HepG2 (cell line): Measurements from ENCODE around the gene GSX1. TPM values are rescaled to one million over a fixed set of nuclear protein-coding genes. Genes with fewer than 3 reads are reported as not detected.

Experiments used
- CBX5 ChIP-seq: sonication (generic); formaldehyde crosslinking; IDR thresholded peaks from 2 replicates; pipeline ENCODE4 v1.4.0; 2020; ENCODE audit warnings: missing genetic modification reagents, borderline replicate concordance
- ETV5 ChIP-seq: IDR thresholded peaks from 2 replicates; pipeline ENCODE4 v1.6.1; 2018; ENCODE audit warnings: missing biosample characterization, missing genetic modification reagents, inconsistent platforms, borderline replicate concordance
- FOSL2 ChIP-seq: sonication (generic); formaldehyde crosslinking; IDR thresholded peaks from 2 replicates; pipeline ENCODE4 v1.4.0; 2020; ENCODE audit warnings: missing genetic modification reagents
- FOXP1 ChIP-seq, 2 experiments: fragments of 450-650 bp in 1 of 2; IDR thresholded peaks; 2 replicates each; pipeline ENCODE4 v1.6.1; 2017 to 2018; ENCODE audit warnings: antibody characterized with exemption in 1 of 2
- HCFC1 ChIP-seq: fragments of 150-350 bp; IDR thresholded peaks from 2 replicates; pipeline ENCODE4 v1.6.1; 2014; ENCODE audit warnings: low read depth, low read length
- MBNL3 ChIP-seq: fragments of 250-450 bp; sonication (Bioruptor Pico); conservative IDR thresholded peaks from 2 replicates; pipeline ENCODE4 v1.8.0; 2022; ENCODE audit warnings: mild to moderate bottlenecking, inconsistent platforms
- POGZ ChIP-seq: sonication (generic); formaldehyde crosslinking; IDR thresholded peaks from 2 replicates; pipeline ENCODE4 v1.4.0; 2020; ENCODE audit warnings: mild to moderate bottlenecking, missing genetic modification reagents
- RAD21 ChIP-seq: fragments of 450-650 bp; formaldehyde crosslinking; IDR thresholded peaks from 2 replicates; pipeline ENCODE4 v1.5.0; 2020; ENCODE audit warnings: mild to moderate bottlenecking
- REST ChIP-seq, 2 experiments: IDR thresholded peaks; 2 replicates each; pipeline ENCODE4 v1.6.1; 2011 to 2012; ENCODE audit warnings: low read length in 2 of 2, borderline replicate concordance in 1 of 2, low read depth in 1 of 2, mild to moderate bottlenecking in 1 of 2, moderate library complexity in 1 of 2
- TSC22D2 ChIP-seq: sonication (generic); formaldehyde crosslinking; IDR thresholded peaks from 2 replicates; pipeline ENCODE4 v1.5.1; 2020; ENCODE audit warnings: missing genetic modification reagents, mild to moderate bottlenecking, borderline replicate concordance
- ZBTB43 ChIP-seq: sonication (generic); formaldehyde crosslinking; conservative IDR thresholded peaks from 2 replicates; pipeline ENCODE4 v1.4.0; 2020; ENCODE audit warnings: missing genetic modification reagents
- ZFP90 ChIP-seq: sonication (generic); formaldehyde crosslinking; IDR thresholded peaks from 2 replicates; pipeline ENCODE4 v1.8.0; 2022; ENCODE audit warnings: missing genetic modification reagents, mild to moderate bottlenecking, inconsistent platforms, borderline replicate concordance
- ZNF326 ChIP-seq: sonication (generic); formaldehyde crosslinking; IDR thresholded peaks from 2 replicates; pipeline ENCODE4 v1.4.0; 2020; ENCODE audit warnings: missing genetic modification reagents, borderline replicate concordance
- ZNF878 ChIP-seq: sonication (generic); formaldehyde crosslinking; IDR thresholded peaks from 2 replicates; pipeline ENCODE4 v1.8.1; 2023; ENCODE audit warnings: mild to moderate bottlenecking, missing genetic modification reagents, moderate library complexity
- polyA plus RNA-seq, 8 experiments: library from polyadenylated mRNA; depleted of rRNA in 3 of 8; stranded (reverse) in 7 of 8; unstranded in 1 of 8; fragments of >200 nt; fragmentation: Illumina TruSeq in 4 of 8; extraction: Trizol in 4 of 8; gene quantifications; 2 replicates each; pipeline versions ENCODE4 v1.2.1 to v1.2.3, GENCODE V29; 2011 to 2016; ENCODE audit warnings: low read depth in 4 of 8, missing spikeins in 1 of 8, mixed read lengths in 1 of 8; ENCODE audit not compliant: insufficient read depth in 1 of 8
- total RNA-seq, 5 experiments: library from RNA; depleted of rRNA; stranded (reverse); fragments of >200 nt; fragmentation: Illumina TruSeq; extraction: Trizol; gene quantifications; 2 replicates each; pipeline ENCODE4 v1.2.3, GENCODE V29; 2016; ENCODE audit warnings: low read depth in 1 of 5
- TF ChIP-seq, protein P1 (sequence below): sonication (generic); formaldehyde crosslinking; IDR thresholded peaks from 2 replicates; pipeline ENCODE4 v1.5.0; 2020; ENCODE audit warnings: mild to moderate bottlenecking, missing genetic modification reagents
- TF ChIP-seq, protein P2 (sequence below): sonication (generic); formaldehyde crosslinking; IDR thresholded peaks from 2 replicates; pipeline ENCODE4 v1.5.1; 2020; ENCODE audit warnings: missing genetic modification reagents, mild to moderate bottlenecking, borderline replicate concordance
- TF ChIP-seq, protein P3 (sequence below): sonication (generic); formaldehyde crosslinking; IDR thresholded peaks from 2 replicates; pipeline ENCODE4 v1.5.0; 2020; ENCODE audit warnings: missing genetic modification reagents
- TF ChIP-seq, protein P4 (sequence below): sonication (generic); formaldehyde crosslinking; IDR thresholded peaks from 2 replicates; pipeline ENCODE4 v1.8.1; 2023; ENCODE audit warnings: missing genetic modification reagents, mild to moderate bottlenecking, borderline replicate concordance

GSX1 gene
- total and polyA plus RNA-seq, 2 of the 13 experiments (the other 11 are each of a cell fraction or from before 2014, with no cell fraction given) = not detected

GRCh38 chr13:27792393-27793218, at the start of gene GSX1 (continued):
- TF ChIP-seq, protein P1, sequence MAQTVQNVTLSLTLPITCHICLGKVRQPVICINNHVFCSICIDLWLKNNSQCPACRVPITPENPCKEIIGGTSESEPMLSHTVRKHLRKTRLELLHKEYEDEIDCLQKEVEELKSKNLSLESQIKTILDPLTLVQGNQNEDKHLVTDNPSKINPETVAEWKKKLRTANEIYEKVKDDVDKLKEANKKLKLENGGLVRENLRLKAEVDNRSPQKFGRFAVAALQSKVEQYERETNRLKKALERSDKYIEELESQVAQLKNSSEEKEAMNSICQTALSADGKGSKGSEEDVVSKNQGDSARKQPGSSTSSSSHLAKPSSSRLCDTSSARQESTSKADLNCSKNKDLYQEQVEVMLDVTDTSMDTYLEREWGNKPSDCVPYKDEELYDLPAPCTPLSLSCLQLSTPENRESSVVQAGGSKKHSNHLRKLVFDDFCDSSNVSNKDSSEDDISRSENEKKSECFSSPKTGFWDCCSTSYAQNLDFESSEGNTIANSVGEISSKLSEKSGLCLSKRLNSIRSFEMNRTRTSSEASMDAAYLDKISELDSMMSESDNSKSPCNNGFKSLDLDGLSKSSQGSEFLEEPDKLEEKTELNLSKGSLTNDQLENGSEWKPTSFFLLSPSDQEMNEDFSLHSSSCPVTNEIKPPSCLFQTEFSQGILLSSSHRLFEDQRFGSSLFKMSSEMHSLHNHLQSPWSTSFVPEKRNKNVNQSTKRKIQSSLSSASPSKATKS (CRISPR knock-in tag) = no peak
- TF ChIP-seq ZNF326 (CRISPR knock-in tag) (no peak), ETV5 (CRISPR knock-in tag) (no peak), HCFC1 (no peak), CBX5 (CRISPR knock-in tag) (no peak), RAD21 (no peak), ZFP90 (CRISPR knock-in tag) (no peak), POGZ (CRISPR knock-in tag) (no peak), ZBTB43 (CRISPR knock-in tag) (no peak), FOXP1 (IDR thresholded peaks at IDR 0.05) (no peak), FOXP1 (CRISPR knock-in tag; IDR thresholded peaks at IDR 0.05) (no peak), TSC22D2 (CRISPR knock-in tag) (peak; percentile 82; the same call in 1 of the 2 replicates), ZNF878 (CRISPR knock-in tag) (no peak), REST (IDR thresholded peaks at IDR 0.05; ENCODE audit: borderline replicate concordance in 1 of 2, low read depth in 1 of 2, low read length in 2 of 2) (peak; percentile 90 to 96), FOSL2 (CRISPR knock-in tag) (0 out of 2 replicates have a peak, but pooled peaks have one; percentile 10), MBNL3 (CRISPR knock-in tag) (no peak)
- TF ChIP-seq, protein P2, sequence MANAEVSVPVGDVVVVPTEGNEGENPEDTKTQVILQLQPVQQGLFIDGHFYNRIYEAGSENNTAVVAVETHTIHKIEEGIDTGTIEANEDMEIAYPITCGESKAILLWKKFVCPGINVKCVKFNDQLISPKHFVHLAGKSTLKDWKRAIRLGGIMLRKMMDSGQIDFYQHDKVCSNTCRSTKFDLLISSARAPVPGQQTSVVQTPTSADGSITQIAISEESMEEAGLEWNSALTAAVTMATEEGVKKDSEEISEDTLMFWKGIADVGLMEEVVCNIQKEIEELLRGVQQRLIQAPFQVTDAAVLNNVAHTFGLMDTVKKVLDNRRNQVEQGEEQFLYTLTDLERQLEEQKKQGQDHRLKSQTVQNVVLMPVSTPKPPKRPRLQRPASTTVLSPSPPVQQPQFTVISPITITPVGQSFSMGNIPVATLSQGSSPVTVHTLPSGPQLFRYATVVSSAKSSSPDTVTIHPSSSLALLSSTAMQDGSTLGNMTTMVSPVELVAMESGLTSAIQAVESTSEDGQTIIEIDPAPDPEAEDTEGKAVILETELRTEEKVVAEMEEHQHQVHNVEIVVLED = no peak
- TF ChIP-seq, protein P3, sequence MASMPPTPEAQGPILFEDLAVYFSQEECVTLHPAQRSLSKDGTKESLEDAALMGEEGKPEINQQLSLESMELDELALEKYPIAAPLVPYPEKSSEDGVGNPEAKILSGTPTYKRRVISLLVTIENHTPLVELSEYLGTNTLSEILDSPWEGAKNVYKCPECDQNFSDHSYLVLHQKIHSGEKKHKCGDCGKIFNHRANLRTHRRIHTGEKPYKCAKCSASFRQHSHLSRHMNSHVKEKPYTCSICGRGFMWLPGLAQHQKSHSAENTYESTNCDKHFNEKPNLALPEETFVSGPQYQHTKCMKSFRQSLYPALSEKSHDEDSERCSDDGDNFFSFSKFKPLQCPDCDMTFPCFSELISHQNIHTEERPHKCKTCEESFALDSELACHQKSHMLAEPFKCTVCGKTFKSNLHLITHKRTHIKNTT = no peak
- TF ChIP-seq, protein P4, sequence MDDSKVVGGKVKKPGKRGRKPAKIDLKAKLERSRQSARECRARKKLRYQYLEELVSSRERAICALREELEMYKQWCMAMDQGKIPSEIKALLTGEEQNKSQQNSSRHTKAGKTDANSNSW = no peak
